Neural cell (in vitro differentiated cells): Measurements from ENCODE around the gene PIK3R3. TPM values are rescaled to one million over a fixed set of nuclear protein-coding genes. Genes with fewer than 3 reads are reported as not detected.

Source experiments
- H2AFZ ChIP-seq: fragments of 200-600, 300-800 bp; sonication (generic), shearing (Covaris generic); 2 replicates; pipeline ENCODE4 v1.6.0; 2014; ENCODE audit warnings: low read depth, mild to moderate bottlenecking, antibody characterized with exemption, low read length, moderate library complexity
- H3F3A ChIP-seq: fragments of 200-600 bp; shearing (Covaris generic); 2 replicates; pipeline ENCODE4 v1.6.1; 2016; ENCODE audit warnings: mild to moderate bottlenecking, moderate library complexity, mixed read lengths, antibody characterized with exemption, low read length; ENCODE audit not compliant: insufficient read depth, poor library complexity, severe bottlenecking
- H3K27ac ChIP-seq: fragments of 200-600, 300-800 bp; sonication (generic), shearing (Covaris generic); 2 replicates; pipeline ENCODE4 v1.5.1; 2014; ENCODE audit warnings: mild to moderate bottlenecking, low read length, moderate library complexity
- H3K27me3 ChIP-seq: fragments of 300-800, 200-600 bp; sonication (generic), shearing (Covaris generic); 2 replicates; pipeline ENCODE4 v1.6.0; 2014; ENCODE audit warnings: mild to moderate bottlenecking, low read depth, low read length, moderate library complexity; ENCODE audit not compliant: insufficient read depth
- H3K36me3 ChIP-seq: fragments of 300-800, 200-600 bp; sonication (generic), shearing (Covaris generic); 2 replicates; pipeline ENCODE4 v1.5.1; 2014; ENCODE audit warnings: mild to moderate bottlenecking, antibody characterized with exemption, low read length, moderate library complexity; ENCODE audit not compliant: insufficient read depth
- H3K4me2 ChIP-seq: fragments of 300-800, 200-600 bp; sonication (generic), shearing (Covaris generic); 2 replicates; pipeline ENCODE4 v1.6.0; 2014; ENCODE audit warnings: mild to moderate bottlenecking, low read length
- H3K4me3 ChIP-seq: fragments of 300-800, 200-600 bp; sonication (generic), shearing (Covaris generic); 2 replicates; pipeline ENCODE4 v1.5.1; 2014; ENCODE audit warnings: mild to moderate bottlenecking, low read length, moderate library complexity
- H3K79me2 ChIP-seq: fragments of 200-600 bp; shearing (Covaris generic); replicated peaks from 2 replicates; pipeline ENCODE4 v1.6.0; 2014; ENCODE audit warnings: mild to moderate bottlenecking, low read length, moderate library complexity; ENCODE audit not compliant: insufficient read depth
- H3K9ac ChIP-seq: fragments of 300-800, 200-600 bp; sonication (generic), shearing (Covaris generic); 2 replicates; pipeline ENCODE4 v1.6.1; 2016; ENCODE audit warnings: mild to moderate bottlenecking, low read length, mixed read lengths
- H3K9me2 ChIP-seq: fragments of 200-600 bp; shearing (Covaris generic); 2 replicates; pipeline ENCODE4 v1.6.1; 2016; ENCODE audit warnings: mild to moderate bottlenecking, low read length, mixed read lengths; ENCODE audit not compliant: insufficient read depth
- H3K9me3 ChIP-seq: fragments of 200-600, 300-800 bp; sonication (generic), shearing (Covaris generic); 2 replicates; pipeline ENCODE4 v1.6.1; 2016; ENCODE audit warnings: mild to moderate bottlenecking, mixed run types, low read length, moderate library complexity, mixed read lengths
- H4K20me1 ChIP-seq: fragments of 200-600 bp; shearing (Covaris generic); 2 replicates; pipeline ENCODE4 v1.6.1; 2016; ENCODE audit warnings: mild to moderate bottlenecking, mixed run types; ENCODE audit not compliant: insufficient read depth
- CTCF ChIP-seq: fragments of 450-650 bp; IDR thresholded peaks from 2 replicates; pipeline ENCODE4 v1.5.1; 2014; ENCODE audit warnings: antibody characterized with exemption, mild to moderate bottlenecking, moderate library complexity; ENCODE audit not compliant: poor library complexity, severe bottlenecking
- EP300 ChIP-seq: fragments of 450-650 bp; conservative IDR thresholded peaks from 2 replicates; pipeline ENCODE4 v1.6.1; 2014; ENCODE audit warnings: antibody characterized with exemption, mild to moderate bottlenecking, moderate library complexity; ENCODE audit not compliant: poor library complexity, severe bottlenecking
- EZH2 ChIP-seq: fragments of 200-600, 300-800 bp; shearing (Covaris generic), sonication (generic); IDR thresholded peaks from 2 replicates; pipeline ENCODE4 v1.6.1; 2014; ENCODE audit warnings: antibody characterized with exemption, low read length, borderline replicate concordance, mild to moderate bottlenecking; ENCODE audit not compliant: insufficient read depth, poor library complexity, severe bottlenecking
- MXI1 ChIP-seq: fragments of 450-650 bp; conservative IDR thresholded peaks from 2 replicates; pipeline ENCODE4 v1.6.1; 2014; ENCODE audit warnings: antibody characterized with exemption, mild to moderate bottlenecking; ENCODE audit not compliant: poor library complexity, severe bottlenecking
- POLR2AphosphoS5 ChIP-seq: IDR thresholded peaks from 2 replicates; pipeline ENCODE4 v1.6.1; 2012
- RAD21 ChIP-seq: fragments of 450-650 bp; conservative IDR thresholded peaks from 2 replicates; pipeline ENCODE4 v1.6.1; 2014; ENCODE audit warnings: antibody characterized with exemption, mild to moderate bottlenecking, moderate library complexity
- SMC3 ChIP-seq: fragments of 450-650 bp; conservative IDR thresholded peaks from 2 replicates; pipeline ENCODE4 v1.6.1; 2014; ENCODE audit warnings: antibody characterized with exemption, mild to moderate bottlenecking, moderate library complexity; ENCODE audit not compliant: poor library complexity
- TAF1 ChIP-seq: IDR thresholded peaks from 2 replicates; pipeline ENCODE4 v1.6.1; 2012; ENCODE audit warnings: low read depth
- polyA plus RNA-seq: library from polyadenylated mRNA; depleted of rRNA; stranded (reverse); fragments of >200 nt; gene quantifications from 2 replicates; pipeline ENCODE4 v1.2.3, GENCODE V29; 2014
- TF ChIP-seq, protein P1 (sequence below): IDR thresholded peaks from 2 replicates; pipeline ENCODE4 v1.6.1; 2012; ENCODE audit warnings: borderline replicate concordance

Gene PIK3R3
- polyA plus RNA-seq, 1 donor from 2014 or later = 119 TPM

GRCh38 chr1:46005594-46005993 is 126.8 kb downstream of the PIK3R3 start:
- Histone ChIP-seq H3K27me3 (no peaks in the 10 kb centered on the region), H3K4me3 (no peak overlapping the region), H3K79me2 (no peaks in the 10 kb centered on the region), H4K20me1 (no peaks in the 10 kb centered on the region), H3K4me2 (no peak overlapping the region), H3K9me3 (no peaks in the 10 kb centered on the region), H2AFZ (no peak overlapping the region), H3K9ac (no peak overlapping the region), H3K36me3 (peaks cover 11% of the 10 kb centered on the region), H3F3A (no peaks in the 10 kb centered on the region), H3K27ac (no peak overlapping the region), H3K9me2 (no peaks in the 10 kb centered on the region)
- TF ChIP-seq EZH2 (no peak), TAF1 (no peak), SMC3 (no peak), RAD21 (no peak), MXI1 (no peak)
- TF ChIP-seq, protein P1, sequence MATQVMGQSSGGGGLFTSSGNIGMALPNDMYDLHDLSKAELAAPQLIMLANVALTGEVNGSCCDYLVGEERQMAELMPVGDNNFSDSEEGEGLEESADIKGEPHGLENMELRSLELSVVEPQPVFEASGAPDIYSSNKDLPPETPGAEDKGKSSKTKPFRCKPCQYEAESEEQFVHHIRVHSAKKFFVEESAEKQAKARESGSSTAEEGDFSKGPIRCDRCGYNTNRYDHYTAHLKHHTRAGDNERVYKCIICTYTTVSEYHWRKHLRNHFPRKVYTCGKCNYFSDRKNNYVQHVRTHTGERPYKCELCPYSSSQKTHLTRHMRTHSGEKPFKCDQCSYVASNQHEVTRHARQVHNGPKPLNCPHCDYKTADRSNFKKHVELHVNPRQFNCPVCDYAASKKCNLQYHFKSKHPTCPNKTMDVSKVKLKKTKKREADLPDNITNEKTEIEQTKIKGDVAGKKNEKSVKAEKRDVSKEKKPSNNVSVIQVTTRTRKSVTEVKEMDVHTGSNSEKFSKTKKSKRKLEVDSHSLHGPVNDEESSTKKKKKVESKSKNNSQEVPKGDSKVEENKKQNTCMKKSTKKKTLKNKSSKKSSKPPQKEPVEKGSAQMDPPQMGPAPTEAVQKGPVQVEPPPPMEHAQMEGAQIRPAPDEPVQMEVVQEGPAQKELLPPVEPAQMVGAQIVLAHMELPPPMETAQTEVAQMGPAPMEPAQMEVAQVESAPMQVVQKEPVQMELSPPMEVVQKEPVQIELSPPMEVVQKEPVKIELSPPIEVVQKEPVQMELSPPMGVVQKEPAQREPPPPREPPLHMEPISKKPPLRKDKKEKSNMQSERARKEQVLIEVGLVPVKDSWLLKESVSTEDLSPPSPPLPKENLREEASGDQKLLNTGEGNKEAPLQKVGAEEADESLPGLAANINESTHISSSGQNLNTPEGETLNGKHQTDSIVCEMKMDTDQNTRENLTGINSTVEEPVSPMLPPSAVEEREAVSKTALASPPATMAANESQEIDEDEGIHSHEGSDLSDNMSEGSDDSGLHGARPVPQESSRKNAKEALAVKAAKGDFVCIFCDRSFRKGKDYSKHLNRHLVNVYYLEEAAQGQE = no peak

DNA sequence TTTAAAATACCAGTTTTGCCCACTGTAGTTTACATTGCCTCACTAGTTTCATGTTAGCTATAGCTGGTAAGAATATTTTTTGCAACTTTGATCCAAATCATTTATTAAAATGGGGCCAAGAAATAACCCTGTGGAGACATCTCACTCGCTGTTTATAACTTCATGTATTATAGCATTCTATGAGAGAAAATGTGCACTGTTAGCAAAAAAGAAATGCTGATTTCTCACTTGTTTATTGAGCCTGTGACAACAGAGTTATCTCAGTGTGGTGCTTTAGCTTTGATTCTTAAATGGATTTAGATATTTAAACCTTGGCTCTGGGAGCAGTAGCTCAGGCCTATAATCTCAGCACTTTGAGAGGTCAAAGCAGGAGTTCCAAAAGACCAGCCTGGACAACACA is 127.9 kb downstream of the PIK3R3 start:
- Histone ChIP-seq H2AFZ (no peak overlapping the region), H3K4me3 (no peak overlapping the region), H3K9me3 (no peaks in the 10 kb centered on the region), H3K79me2 (no peaks in the 10 kb centered on the region), H3K9ac (no peak overlapping the region), H3F3A (no peaks in the 10 kb centered on the region), H3K9me2 (no peaks in the 10 kb centered on the region), H3K27me3 (no peaks in the 10 kb centered on the region), H3K36me3 (peaks cover 5% of the 10 kb centered on the region), H3K4me2 (no peak overlapping the region), H3K27ac (no peak overlapping the region), H4K20me1 (no peaks in the 10 kb centered on the region)
- TF ChIP-seq EP300 = no peak

GRCh38 chr1:46003315-46003714 is 129.1 kb downstream of the PIK3R3 start:
- no peaks in the 10 kb centered on the region for H4K20me1 ChIP-seq
- peaks cover 5% of the 10 kb centered on the region for H3K36me3 ChIP-seq
- no peak overlapping the region for H3K4me3 ChIP-seq
- no peaks in the 10 kb centered on the region for H3K9me2 ChIP-seq
- H3K27me3 ChIP-seq = no peaks in the 10 kb centered on the region
- no peak overlapping the region for H2AFZ ChIP-seq
- H3K9me3 ChIP-seq = no peaks in the 10 kb centered on the region
- no peak overlapping the region for H3K27ac ChIP-seq
- TF ChIP-seq RAD21 (no peak), CTCF (no peak), MXI1 (no peak), EP300 (no peak), POLR2AphosphoS5 (no peak), SMC3 (no peak), TAF1 (no peak), EZH2 (no peak)
- TF ChIP-seq, protein P1 = no peak
- no peaks in the 10 kb centered on the region for H3K79me2 ChIP-seq
- H3K9ac ChIP-seq = no peak overlapping the region
- H3F3A ChIP-seq = no peaks in the 10 kb centered on the region
- no peak overlapping the region for H3K4me2 ChIP-seq
